GM11168 (cell line): ENCODE results near the gene DOCK8.
"Not testable (repeated sequence)": the region's sequence is repeated elsewhere in the genome, so short reads cannot be mapped to it uniquely, and the experiment has no call there.

Experiments
- in situ Hi-C: fragments of 300-500 bp; cut with MboI; formaldehyde crosslinking; loops from one replicate; pipeline ENCODE4 v1.12.0; 2022; ENCODE audit warnings: low sequenced_read_pairs; ENCODE audit not compliant: unreplicated experiment

DOCK8 gene

DNA sequence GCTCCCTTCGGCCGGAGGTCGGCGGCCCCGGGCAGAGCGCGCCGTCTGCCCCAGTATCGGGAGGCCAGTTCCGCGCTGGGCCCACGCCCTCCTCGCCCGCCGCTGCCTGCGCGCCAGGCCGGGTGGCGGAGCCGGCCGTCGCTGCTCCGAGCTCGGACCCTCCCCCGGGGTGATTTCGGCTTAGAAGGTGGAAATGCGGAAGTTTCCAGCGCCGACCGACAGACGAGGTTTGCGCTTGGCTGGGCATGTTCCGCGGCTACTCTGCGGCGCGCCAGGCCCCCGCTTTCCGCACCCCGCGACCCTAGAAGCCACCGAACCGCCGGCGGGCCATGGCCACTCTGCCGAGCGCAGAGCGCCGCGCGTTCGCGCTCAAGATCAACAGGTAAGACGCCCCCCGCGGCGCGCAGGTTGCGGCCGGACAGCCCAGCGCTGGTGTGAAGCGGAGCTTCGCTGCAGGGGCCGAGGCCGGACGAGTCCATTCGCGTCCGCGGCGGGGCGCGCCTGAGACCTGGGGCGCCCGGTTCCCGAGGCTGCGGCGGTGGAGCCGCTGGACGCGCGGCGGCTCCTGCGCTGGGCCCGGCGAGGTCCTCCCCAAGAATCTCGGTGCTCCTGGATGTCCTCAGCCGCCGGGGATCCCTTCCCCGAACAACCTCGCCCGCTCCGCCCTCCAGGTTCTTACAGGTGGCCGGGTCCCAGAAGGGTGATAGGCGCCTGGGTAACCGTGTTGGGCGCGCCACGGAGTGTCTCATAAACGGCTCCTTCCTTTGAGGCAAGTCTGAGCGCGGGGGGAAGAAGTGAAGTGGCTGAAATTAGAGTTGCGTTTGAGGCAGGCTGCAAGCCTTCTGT lies at the start of gene DOCK8:
TSS of gene DOCK8 (plus strand) at position 218 of the 846 bp plus-strand sequence. CDS start at position 330, 112 bp downstream.
- in situ Hi-C loops = no loop called here

DNA sequence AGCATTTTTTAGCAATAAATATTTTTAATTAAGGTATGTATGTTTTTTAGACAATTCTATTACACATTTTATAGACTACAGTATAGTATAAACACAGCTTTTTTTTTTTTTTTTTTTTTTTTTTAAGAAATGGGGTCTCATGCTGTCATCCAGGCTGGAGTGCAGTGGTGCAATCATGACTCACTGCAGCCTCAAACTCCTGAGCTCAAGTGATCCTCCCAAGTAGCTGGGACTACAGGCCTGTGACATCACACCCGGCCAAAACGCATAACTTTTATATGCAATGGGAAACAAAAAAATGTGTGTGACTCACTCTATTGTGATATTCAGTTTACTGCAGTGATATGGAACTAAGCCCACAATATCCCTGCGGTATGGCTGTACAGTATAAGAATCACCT lies 44.9 kb upstream of the DOCK8 start:
- in situ Hi-C loops = not testable (repeated sequence)

DNA sequence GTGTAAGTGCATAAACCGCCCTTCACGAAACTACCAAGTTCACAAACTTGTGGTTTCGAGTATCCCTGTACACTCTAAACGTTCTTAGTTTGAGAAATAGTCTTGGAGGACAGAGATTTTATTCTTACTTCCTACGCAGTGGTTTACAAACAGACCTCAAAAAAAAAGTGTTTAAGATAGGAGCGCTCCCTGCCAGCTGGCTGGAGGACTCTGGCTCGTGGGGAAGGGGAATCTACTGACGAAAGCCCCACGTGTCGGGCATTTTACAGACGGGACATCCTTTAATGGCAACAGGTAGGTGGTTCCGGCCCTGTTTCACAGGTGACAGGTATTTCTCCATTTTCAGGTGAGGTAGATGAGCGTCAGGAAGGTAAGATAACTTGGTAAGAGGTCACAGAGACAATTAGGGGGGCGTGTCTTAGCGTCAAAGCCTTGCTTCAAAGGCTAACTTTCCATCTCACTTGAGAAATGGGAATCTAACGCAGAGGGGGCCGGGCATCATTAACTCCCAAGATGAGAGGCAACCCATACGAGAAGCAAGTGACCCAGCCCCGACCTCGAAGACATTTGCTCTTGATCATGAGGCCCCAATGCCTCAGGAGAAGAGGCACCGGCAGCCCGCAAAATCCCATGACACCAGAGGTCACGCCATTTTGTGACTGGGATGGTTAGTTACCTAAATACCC lies 36.4 kb upstream of the DOCK8 start:
- in situ Hi-C loops = not testable (repeated sequence)

DNA sequence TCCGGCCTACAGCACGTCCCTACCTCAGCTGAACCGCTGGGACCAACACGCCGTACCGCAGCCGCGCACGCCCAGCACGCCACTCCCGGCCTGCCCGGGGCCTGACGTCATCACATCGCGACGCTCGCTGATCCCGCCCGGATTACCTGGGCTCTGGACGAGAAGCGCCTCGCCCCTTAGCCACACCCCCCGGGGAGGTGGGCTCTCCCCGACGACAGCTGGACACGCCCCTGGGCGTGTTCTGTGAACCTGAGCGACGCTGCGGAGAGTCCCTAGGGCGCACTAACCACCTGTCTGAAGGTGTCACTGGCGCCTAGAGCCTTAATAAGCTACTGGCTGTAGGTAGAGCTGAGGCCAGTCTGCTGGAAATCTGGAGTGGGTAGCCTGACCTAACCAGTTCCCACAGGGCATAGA lies 35.7 kb upstream of the DOCK8 start, which contains the start of gene ZNG1A:
TSS of gene ZNG1A (minus strand) at position 87 of the 414 bp plus-strand sequence. CDS start 87 bp downstream, outside the sequence.
- in situ Hi-C loops = not testable (repeated sequence)

DNA sequence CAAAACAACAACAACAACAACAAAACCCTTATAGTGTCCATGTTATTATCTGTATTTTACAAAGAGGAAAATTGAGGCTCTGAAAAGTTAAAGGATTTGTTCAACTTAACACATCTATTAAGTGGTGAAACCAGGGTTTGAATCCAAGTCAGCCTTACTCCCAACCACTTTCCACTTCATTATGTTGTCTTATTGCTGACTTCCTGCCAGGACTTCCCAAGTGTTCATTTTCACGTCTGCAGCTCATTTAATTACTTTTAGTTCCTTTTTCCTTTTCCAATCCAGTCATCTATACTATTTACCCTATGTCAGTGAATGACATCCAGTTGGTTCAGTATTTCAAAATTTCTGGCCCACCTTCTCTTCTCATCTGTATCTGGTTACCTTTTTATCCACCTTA lies 15.1 kb upstream of the DOCK8 start:
- in situ Hi-C loops = not testable (repeated sequence)

DNA sequence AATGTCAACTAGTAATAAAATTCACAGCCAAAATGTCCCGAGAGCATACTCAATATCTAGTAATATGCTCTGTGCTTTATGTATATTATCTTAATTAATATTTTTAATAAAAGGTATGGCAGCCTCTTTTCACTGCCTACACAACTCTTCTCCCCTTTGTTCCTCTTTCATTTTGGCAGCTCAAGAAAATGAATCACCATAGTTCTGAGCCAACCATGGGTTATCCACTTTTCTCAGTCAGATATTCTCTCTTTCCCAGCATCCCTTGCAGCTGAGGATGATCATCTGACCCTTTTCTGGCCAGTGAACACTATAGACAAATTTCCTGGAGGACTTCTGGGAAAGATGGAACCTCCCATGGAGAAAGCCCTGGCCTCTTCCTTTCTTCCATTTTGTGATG lies 8.2 kb upstream of the DOCK8 start:
- in situ Hi-C loops = no loop called here

DNA sequence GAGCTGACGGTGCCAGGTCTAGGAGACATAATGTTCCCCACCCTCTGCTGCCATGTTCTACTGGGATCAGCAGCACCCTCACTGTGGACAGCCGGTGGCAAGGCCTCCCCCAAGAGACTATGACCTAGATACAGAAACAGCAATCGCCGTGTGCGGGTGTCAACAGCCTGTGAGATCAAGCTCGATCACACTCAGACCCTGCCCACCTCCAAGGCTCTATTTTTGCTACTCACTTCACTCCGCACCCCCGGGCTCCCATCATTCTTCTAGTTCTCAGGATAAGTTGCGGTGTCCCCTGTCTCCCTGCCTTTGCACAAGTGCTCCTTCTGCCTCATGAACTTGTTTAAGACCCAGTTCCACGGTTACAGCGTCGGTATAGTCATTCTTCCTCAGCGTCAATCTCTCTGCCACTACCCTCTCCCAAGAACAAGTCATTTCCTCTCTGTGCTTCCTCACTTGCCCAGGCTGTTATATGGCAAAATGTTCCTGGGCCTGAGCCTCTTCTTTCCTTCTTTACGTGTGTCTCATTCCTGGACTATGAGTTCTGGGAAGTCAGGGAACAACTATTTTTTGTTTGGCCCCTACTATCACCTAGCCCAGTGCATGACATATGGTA lies 5.4 kb upstream of the DOCK8 start:
- in situ Hi-C loops = no loop called here

DNA sequence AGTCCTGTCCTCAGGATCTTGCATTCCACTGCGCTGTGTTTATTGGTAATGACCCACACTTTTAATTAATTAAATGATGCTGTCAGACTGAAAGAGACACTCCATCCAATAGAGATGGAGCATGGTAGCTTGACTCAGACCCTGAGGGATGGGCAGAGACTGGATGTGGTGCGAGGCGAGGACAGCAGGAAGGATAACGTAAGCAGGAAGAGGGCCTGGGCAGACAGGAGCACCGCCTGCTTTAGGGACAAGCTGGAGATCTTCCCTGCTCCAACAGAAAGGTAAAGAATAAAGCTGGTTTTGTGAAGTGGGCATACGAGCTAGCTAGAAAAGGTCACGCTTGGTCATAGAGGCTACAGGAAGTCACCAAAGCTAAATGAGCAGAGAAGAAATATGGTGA lies 3.6 kb upstream of the DOCK8 start:
- in situ Hi-C loops = no loop called here

DNA sequence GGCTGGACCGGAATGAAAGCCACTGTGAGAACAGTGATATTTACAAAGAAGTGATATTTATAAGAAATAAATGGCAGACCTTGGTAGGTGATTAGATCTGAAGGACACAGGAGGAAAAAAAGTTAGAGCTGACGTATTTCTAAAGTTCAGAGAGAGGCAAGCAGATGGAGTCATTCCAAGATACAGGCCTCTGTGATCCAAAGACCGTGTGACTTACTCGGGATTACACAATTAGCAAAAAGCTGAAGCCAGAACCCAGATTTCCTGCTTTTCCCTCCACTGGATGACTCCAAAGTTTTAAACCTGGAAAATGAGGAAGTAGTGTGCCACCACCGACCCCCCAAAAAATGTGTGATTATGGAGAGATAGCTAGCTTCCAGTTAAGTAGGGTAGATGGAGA lies 3.1 kb upstream of the DOCK8 start:
- in situ Hi-C loops = no loop called here

DNA sequence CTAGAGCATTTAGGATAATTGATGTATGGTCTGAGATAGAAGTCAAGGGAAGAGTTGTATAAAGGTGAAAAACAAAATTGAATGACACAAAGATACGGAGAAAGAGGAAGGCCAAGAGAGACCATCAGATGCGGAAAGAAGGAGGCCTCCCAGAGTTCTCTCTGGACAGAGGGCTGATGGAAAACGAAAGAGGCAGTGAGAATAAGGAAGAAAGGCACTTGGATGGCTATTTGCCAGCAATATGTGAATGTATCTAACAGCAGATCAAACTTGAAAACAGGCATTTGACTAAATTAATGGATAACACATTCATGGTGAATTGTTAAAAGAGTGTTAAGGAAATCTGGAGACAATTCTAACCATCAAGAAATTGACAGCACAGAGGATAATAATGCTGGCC lies 2.4 kb upstream of the DOCK8 start:
- in situ Hi-C loops = no loop called here

DNA sequence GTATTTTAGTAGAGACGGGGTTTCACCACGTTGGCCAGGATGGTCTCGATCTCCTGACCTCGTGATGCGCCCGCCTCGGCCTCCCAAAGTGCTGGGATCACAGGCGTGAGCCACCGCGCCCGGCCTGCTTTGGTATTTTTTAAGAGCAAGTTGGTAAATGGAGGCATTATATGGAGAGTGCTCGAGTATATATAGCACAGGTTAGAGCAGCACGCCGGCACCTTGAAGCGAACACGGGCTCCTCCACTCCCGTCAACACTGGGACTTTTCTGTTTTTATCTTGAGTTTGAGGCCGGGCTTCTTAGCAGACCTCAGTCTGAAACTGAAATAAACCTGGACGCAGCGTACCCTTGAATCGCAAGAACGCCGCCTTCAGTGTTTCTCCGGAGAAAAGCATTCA lies 764 bp upstream of the DOCK8 start:
- in situ Hi-C loops = not testable (repeated sequence)

DNA sequence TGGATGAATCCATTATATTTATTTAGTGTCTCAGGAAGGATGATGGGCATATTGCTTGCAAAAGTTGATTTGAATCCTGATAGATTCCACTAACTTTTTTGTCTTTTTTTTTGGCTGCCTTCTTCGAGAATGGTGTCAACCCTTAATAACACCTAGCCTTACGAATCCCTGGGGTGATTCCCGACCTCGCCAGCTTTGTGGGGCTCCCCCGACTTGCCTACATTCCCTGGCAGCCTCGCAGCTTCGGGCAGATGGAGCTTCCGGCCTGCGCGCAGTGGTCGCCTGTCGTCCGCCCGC lies 366 bp upstream of the DOCK8 start:
- in situ Hi-C loops = no loop called here

DNA sequence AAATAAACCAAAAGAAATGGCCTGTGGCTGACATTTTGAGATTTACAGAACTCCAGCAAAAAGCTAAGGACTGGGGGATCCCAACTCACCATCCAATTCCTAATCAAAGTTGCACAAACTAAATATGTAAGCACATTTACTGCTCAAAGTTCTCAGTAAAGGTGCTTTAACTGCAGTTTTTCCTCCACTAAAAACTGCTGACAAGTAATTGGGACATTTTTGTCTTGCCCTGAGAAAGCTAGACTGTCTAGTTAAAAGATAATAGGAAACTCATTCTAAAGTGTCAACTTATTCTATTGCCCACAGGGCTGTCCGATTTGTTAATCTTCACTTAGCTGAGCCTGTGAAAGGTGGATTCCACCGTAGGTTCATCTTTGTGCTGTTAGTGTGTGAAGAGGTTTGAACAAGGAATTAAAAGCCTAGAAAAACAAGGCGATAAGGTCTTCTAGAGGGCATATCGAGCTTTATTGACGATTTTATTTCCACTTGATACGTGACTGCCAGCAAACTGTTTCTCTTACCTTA lies 1.0 kb downstream of the DOCK8 start:
- in situ Hi-C loops = no loop called here

DNA sequence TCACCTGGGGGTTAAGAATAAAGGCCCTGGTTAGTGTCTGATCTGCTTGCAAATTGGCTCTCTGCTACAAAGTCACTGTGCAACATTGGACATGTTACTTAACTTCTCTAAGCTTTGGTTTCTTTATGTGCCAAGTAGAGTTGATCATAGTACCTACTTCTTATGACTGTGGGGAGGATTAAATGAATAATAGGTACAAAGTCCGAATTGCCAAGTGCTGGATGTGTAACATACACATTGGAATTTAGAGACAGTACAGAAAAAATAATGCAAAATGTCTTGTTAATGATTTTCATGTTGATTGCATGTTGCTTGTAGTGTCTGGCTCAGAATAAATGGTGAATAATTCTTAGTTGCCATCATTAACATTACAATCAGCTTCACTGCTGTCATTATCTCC lies 2.2 kb downstream of the DOCK8 start:
- in situ Hi-C loops = no loop called here

DNA sequence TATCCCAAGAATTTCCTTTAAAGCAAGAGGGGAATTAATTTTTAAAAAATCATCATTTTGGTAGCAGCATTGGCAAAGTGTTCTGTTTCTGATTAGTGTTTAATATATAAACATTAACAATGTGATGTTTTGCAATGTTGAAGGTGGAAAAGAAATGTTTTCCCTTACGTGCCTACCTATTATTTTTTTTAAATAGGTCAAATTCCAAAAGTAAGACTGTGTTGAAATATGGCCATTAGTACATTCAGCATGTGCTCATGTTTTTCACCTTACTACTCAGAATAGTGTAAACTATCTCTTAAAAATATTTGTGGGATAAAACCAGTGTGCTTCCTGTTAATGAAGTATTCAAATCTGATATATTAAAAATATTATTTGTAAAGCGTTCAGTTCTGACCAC lies 3.3 kb downstream of the DOCK8 start:
- in situ Hi-C loops = no loop called here

DNA sequence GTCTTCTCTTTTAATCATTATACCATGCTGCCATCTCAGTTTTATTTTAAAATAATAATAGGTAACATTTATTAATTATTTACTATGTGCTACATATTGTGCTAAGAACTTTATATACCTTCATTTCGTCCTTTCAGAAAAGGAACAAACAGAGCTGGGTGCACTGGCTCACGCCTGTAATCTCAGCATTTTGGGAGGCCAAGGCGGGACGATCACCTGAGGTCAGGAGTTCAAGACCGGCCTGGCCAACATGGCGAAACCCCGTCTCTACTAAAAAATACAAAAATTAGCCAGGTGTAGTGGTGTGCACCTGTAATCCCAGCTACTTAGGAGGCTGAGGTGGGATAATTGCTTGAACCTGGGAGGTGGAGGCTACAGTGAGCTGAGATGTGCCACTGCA lies 4.4 kb downstream of the DOCK8 start:
- in situ Hi-C loops = not testable (repeated sequence)

DNA sequence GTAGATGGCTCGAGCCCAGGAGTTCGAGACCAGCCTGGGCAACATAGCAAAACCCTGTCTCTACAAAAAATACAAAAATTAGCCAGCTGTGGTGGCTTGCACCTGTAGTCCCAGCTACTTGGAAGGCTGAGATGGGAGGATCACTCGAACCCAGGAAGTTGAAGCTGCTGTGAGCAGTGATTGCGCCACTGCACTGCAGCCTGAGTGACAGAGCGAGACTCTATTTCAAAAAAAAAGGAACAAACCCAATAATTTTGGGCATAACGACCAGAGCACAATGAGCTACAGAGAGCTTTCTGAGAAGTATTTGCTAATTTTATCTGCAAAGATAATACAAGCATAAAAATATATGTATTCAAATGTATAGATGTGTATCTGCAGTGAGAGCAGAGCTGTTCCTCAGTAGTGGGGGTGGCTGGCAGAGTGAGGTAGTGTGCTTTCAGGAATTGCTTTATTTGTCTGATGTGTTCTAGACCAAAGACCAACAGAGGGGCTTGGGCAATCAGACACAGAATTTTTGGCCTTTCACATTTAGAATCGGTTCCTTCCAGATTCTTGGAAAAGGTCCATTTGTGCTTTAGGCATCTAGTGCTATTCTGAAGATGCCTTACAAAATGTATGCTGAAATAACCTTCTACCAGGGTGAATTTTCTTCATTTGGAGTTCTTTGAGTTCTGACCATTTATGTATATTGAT lies 5.2 kb downstream of the DOCK8 start:
- in situ Hi-C loops = no loop called here

DNA sequence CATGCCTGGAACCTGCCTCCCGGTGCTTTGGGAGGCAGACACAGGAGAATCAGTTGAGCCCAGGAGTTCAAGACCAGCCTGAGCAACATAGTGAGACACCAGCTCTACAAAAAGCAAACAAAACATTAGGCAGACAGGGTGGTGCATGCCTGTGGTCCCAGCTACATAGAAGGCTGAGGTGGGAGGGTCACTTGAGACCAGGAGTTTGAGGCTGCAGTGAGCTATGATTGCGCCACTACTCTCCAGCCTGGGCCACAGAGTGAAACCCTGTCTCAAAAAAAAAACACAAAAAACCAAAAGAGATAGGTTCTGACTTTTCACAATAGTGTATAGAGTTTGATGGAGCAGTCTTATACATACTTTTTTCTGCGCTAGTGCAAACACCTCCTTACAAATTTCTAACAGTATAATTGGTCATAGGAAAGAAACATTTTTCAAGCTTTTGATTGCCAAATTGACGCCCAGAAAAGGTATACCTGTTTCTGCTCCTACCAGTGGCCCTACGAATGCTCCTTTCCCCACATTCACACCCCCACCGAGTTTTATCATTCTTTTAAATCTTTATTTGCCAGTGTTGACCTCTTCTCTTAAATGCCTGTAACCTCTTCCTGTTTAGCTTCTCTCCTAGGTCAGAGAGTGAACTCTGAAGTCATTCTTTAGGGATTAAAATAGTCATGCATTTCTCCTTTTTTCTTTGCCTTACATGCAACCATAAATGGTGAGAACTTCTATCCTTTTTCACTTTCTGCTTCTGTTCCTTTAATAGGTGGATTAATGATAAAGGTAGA lies 7.5 kb downstream of the DOCK8 start:
- in situ Hi-C loops = no loop called here

DNA sequence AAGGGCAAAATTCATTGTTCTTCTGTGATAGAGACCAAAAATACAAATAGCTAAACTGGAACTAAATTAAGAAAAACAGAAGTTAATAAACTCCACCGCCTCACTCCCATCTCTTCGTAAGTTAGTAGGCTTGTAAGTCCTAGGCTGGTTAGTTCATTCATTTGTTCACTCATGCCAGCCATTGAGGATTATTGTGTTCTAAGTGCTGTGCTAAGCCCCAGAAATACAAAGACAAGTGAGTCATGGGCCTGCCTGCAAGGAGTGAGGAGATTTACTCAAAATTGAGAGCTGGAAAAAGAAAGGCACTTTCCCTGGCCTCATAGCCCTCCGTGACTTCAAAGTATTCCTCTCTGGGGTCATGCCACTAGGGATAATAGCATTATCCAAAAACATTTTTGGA lies 8.5 kb downstream of the DOCK8 start:
- in situ Hi-C loops = no loop called here

DNA sequence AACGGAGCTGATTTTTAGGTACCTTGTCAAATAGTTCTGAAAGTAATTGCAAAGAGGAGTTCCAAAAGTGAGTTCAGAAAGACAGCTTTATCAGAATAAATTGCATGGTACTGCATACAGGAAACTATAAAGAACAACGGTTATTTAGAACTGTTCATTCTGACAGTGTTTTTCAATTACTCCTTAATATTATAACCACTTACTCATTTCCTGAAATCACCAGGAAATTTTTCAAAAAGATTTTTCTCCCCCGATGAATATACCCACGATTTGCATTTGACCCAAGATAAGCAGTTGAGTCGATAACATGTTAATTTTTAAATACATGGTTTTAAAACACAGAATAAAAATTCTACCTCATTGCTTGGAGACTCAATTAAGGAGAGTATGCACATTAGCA lies 9.4 kb downstream of the DOCK8 start:
- in situ Hi-C loops = no loop called here
